ENCODE data around the gene FAM168B. TPM values are rescaled to one million over a fixed set of nuclear protein-coding genes. Genes with fewer than 3 reads are reported as not detected.

FAM168B gene
- total RNA-seq, 4 donors from 2014 or later, result 54.5 to 95.8 (median 81.5) TPM

- Histone ChIP-seq H3K4me3 (no peak overlapping the region), H3K27me3 (peaks cover 0 to 13% of the 10 kb centered on the region in 2 donors), H3K9me3 (no peaks in the 10 kb centered on the region), H3K36me3 (no peaks in the 10 kb centered on the region), H3K4me1 (peaks cover 0 to 19% (median 3%) of the 10 kb centered on the region in 4 donors), H3K27ac (no peak overlapping the region)
- TF ChIP-seq CTCF (IDR thresholded peaks at IDR 0.05) (no peak), POLR2A (IDR thresholded peaks at IDR 0.05) (no peak)
- DNase-seq, result no peak
Observed at GRCh38 chr2:131038258-131039100, 54.8 kb downstream of the FAM168B start.

GRCh38 chr2:131037398-131038257, 55.6 kb downstream of the FAM168B start:
- no peaks in the 10 kb centered on the region for H3K36me3 ChIP-seq
- no peak overlapping the region for H3K27ac ChIP-seq
- H3K4me3 ChIP-seq, result no peak overlapping the region
- peaks cover 0 to 13% of the 10 kb centered on the region in 2 donors for H3K27me3 ChIP-seq
- TF ChIP-seq POLR2A (IDR thresholded peaks at IDR 0.05) (no peak), CTCF (IDR thresholded peaks at IDR 0.05) (no peak)
- DNase-seq, result no peak
- no peaks in the 10 kb centered on the region for H3K9me3 ChIP-seq
- peaks cover 0 to 19% (median 3%) of the 10 kb centered on the region in 4 donors for H3K4me1 ChIP-seq

DNA sequence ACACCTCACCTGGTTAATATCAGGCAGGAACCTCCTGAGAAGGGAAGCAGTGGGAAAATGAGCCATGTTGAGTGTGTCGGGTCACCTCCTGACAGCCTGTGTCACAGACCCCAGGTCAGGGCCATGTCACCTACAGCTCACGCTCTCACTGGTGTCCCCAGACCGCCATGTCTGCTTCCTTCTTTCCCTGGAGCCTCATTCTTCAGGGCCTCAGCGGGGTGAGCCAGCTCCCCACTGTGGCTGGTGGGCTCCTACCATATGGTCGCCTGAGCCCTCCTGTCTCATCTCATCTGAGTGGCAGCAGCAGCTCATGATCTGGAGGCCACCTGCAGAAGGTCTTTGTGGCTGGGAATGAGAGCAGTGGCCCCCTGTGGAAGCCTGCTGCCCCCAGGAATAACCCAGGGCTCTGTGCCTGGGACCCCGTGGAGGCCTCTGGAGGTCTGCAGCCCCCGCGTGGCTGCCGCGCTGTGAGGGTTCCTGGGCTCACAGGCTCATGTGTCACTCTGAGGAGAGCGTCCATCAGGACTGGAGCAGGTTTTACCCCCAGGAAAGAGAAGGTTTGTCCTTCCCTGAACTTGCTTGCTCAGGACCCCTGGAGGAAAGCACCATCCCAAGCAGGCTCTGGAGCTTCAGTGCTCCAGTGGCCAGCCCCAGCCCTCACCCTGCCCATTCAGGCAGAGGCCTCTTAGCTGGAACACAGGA, 56.4 kb downstream of the FAM168B start:
- no peak overlapping the region for H3K27ac ChIP-seq
- H3K4me3 ChIP-seq, result no peak overlapping the region
- no peaks in the 10 kb centered on the region for H3K9me3 ChIP-seq
- no peak for DNase-seq
- H3K27me3 ChIP-seq, result peaks cover 0 to 13% of the 10 kb centered on the region in 2 donors
- TF ChIP-seq POLR2A (IDR thresholded peaks at IDR 0.05), result no peak
- TF ChIP-seq CTCF (IDR thresholded peaks at IDR 0.05), result no peak
- peaks cover 0 to 19% (median 3%) of the 10 kb centered on the region in 4 donors for H3K4me1 ChIP-seq
- no peaks in the 10 kb centered on the region for H3K36me3 ChIP-seq

DNA sequence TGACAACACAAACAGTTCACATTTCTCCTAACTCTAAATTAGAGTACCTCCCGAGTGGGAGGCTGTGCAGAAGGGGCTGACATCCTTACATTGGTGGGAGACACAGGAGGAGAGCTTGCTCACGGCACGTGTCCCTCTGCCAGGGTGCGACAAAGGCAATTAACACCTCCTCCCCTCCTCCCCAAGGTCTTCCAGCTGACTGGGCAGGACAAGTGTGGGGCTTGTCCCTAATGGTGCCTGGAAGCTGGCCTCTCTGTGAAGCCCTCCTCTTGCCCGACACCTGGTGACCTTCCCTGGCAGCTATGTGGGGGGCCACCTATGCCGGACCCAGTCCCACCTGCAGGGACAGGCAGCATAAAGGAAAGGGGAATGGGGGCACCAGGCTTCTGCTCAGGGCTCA, 57.0 kb downstream of the FAM168B start:
- DNase-seq, result no peak
- H3K4me1 ChIP-seq, result peaks cover 0 to 19% (median 3%) of the 10 kb centered on the region in 4 donors
- H3K36me3 ChIP-seq, result no peaks in the 10 kb centered on the region
- H3K27ac ChIP-seq, result no peak overlapping the region
- H3K9me3 ChIP-seq, result no peaks in the 10 kb centered on the region
- TF ChIP-seq POLR2A (IDR thresholded peaks at IDR 0.05) (no peak), CTCF (IDR thresholded peaks at IDR 0.05) (no peak)
- no peak overlapping the region for H3K4me3 ChIP-seq
- peaks cover 0 to 13% of the 10 kb centered on the region in 2 donors for H3K27me3 ChIP-seq

DNA sequence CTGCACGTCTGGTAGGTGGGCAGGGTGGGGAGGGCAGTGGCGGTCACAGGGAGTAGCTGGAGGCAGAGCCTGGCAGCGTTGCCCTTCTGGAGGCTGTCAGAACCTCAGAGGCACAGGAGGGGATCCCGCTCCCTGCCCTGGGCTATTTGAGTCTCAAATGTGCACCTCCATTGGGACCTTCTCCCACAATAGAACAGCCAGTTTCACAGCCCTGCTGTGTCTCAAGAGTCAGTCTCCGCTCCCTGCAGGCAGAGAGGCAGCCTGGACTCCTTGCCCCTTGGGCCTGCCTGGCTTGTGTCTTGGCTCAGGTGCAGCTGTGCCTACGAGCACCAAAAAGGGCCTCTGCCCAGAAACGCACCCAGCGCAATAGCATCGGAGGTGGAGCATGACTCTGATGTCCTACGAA, 57.4 kb downstream of the FAM168B start:
- DNase-seq, result no peak
- no peak for TF ChIP-seq CTCF (IDR thresholded peaks at IDR 0.05)
- TF ChIP-seq POLR2A (IDR thresholded peaks at IDR 0.05), result no peak
- Histone ChIP-seq H3K27me3 (peaks cover 0 to 13% of the 10 kb centered on the region in 2 donors), H3K4me3 (peak overlapping the region in 1 of 4 donors; percentile 44), H3K36me3 (no peaks in the 10 kb centered on the region), H3K9me3 (no peaks in the 10 kb centered on the region), H3K27ac (no peak overlapping the region), H3K4me1 (peaks cover 0 to 14% (median 3%) of the 10 kb centered on the region in 4 donors)
